GM19023 (cell line): Measurements from ENCODE around the gene RAD51B.
"Not testable (repeated sequence)": the region's sequence is repeated elsewhere in the genome, so short reads cannot be mapped to it uniquely, and the experiment has no call there.

ENCODE experiments used
- ATAC-seq: cut with Tn5 transposase; IDR thresholded peaks from one replicate; pipeline ENCODE4 v1.9.1; 2021; ENCODE audit warnings: mild to moderate bottlenecking, moderate library complexity; ENCODE audit not compliant: unreplicated experiment

The RAD51B gene

GRCh38 chr14:68016255-68016914, 196.8 kb downstream of the RAD51B start:
- no peak for ATAC-seq

GRCh38 chr14:68018598-68018997, 199.0 kb downstream of the RAD51B start:
- no peak for ATAC-seq

DNA sequence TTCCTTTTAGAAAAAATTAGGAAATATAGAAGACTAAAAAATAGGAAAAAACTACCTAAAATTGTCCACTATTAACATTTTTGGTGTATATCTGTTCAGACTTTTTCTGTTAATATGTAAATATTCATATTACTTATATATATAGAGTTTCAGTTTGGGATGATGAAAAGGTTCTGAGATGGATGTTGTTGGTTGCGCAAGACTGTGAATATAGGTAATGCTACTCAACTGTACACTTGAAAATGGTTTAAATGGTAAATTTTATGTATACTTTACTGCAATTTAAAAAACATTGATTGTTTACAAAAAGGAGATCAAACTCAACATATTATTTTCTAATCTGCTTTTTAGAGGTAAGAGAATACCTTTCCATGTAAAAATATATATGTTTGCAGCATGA, 200.9 kb downstream of the RAD51B start:
- no peak for ATAC-seq

DNA sequence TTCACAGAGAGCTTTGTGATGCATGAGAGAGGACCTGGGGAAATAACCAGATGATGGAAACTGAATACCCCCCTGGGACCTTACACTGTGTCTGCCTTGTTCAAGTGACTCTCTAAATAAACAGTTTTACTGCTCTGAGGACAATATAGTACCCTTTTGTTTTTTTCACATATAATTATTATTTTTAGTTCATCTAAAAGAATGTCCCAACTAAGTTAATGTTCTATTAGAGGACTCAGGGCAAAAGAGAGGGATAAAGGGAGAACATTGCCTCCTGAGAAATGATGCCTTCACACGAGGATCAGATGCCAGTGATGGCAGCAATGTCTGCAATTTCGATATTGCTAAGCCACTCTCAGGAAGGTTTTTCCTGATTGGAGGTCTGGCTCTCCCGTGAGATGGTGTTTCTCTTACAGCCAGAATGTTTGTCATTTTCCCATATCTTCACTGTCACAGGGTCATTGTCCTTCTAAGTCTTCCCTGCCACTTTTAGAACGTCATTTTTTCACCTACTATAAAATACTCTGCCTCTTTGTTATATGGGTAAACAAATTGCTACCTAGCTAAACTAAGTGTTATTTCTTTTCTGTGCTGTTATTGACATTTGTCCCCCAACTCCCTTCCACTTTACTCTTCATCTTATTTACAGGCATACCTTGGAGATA, 201.6 kb downstream of the RAD51B start:
- no peak for ATAC-seq

- no peak for ATAC-seq
Observed at GRCh38 chr14:68027276-68027675, 207.7 kb downstream of the RAD51B start.

- no peak for ATAC-seq
Observed at GRCh38 chr14:68028075-68028474, 208.5 kb downstream of the RAD51B start.

DNA sequence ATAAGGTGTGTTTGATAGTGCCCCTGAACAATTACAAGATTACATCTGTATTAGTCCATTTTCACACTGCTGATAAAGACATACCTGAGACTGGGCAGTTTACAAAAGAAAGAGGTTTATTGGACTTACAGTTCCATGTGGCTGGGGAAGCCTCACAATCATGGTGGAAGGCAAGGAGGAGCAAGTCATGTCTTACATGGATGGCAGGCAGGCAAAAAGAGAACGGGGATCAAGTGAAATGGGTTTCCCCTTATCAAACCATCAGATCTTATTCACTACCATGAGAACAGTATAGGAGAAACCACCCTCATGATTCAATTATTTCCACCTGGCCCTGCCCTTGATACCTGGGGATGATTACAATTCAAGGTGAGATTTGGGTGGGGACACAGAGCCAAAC, 211.4 kb downstream of the RAD51B start:
- ATAC-seq, result not testable (repeated sequence)

- no peak for ATAC-seq
Observed at GRCh38 chr14:68032154-68032553, 212.6 kb downstream of the RAD51B start.

GRCh38 chr14:68033336-68033932, 213.9 kb downstream of the RAD51B start:
- no peak for ATAC-seq

GRCh38 chr14:68034896-68035295, 215.3 kb downstream of the RAD51B start:
- ATAC-seq, result no peak

- no peak for ATAC-seq
Observed at GRCh38 chr14:68036202-68036601, 216.6 kb downstream of the RAD51B start.

DNA sequence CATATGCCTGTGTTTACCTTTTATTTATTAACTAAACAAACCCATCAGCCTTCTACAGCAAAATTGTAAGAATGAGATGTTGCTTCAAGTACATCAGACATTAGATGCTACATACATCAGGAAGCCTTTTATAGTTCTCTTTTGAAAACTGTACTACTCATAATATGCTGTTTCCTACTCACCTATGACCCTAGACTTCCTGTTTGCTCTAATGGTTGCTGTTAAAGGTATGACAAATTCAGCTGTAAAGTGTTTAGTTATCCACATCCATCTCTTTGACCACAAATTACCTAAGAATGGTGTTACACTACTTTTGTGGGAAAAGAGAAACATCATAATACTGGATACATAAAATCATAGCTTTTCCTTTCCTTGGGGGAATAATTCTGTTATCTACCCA, 220.0 kb downstream of the RAD51B start:
- no peak for ATAC-seq

DNA sequence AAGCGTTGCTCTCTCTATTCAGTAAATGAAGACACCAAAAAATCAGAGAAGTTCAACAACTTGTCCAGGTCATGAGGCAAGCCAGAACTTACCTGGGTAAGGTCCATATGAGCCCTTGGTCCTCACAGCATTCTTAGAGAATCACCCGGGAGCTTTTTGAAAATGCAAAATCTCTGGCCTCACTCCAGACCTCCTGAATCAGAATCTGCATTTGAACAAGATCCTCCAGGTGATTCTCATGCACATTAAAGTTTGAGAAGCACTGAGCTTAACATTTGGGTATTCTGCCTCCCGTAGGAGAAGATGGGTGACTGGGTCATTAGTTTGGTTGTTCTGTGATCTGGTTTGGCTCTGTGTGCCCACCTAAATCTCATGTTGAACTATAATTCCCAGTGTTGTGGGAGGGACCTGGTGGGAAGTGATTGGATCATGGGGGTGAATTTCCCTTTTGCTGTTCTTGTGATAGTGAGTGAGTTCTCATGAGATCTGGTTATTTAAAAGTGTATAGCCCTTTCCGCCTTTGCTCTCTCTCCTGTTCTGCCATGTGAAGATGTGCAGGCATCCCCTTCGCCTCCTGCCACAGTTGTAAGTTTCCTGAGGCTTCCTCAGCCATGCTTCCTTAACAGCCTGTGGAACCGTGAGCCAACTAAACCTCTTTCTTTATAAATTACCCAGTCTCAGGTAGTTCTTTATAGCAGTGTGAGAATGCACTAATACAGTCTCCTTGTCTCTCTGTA, 221.2 kb downstream of the RAD51B start:
- no peak for ATAC-seq

DNA sequence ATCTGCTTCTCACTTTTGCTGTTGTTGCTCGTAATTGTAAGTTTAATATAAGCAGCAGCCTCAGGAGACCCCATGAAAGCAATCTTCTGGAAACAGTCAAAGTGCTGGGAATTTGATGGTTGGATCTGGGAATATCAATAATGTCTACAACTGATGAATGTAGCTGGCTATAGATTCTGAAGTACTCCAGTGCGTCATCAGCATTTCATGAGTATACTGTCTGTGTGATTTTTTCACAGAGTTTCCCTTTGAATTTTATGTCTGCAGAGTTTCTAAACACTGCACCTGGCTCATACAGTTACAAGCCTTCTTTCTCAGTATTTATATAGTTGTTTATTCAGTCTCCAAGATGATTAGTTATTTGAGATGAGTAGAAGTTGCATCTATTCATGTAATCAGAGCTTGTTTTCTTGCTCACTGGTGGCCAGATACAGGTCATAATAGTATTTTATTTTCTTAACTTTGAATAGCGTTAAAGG, 222.3 kb downstream of the RAD51B start:
- no peak for ATAC-seq

- ATAC-seq, result no peak
Observed at GRCh38 chr14:68042586-68043210, 223.1 kb downstream of the RAD51B start.

GRCh38 chr14:68043752-68044151, 224.2 kb downstream of the RAD51B start:
- ATAC-seq, result no peak

DNA sequence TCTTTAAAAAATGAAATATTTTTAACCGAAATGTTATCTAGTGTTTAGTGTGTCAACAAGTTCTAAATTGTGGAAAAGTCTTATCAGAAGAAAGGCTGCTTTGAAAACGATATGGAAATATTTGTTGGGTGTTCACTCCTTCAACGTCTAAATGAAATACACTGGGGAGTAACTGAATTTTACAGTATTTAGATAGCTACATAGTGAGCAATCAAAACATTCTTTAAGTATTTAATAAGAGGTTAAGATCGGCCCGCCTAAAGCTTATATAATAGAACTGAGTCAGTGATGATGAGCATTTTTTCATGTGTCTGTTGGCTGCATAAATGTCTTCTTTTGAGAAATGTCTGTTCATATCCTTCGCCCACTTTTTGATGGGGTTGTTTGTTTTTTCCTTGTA, 228.3 kb downstream of the RAD51B start:
- no peak for ATAC-seq

DNA sequence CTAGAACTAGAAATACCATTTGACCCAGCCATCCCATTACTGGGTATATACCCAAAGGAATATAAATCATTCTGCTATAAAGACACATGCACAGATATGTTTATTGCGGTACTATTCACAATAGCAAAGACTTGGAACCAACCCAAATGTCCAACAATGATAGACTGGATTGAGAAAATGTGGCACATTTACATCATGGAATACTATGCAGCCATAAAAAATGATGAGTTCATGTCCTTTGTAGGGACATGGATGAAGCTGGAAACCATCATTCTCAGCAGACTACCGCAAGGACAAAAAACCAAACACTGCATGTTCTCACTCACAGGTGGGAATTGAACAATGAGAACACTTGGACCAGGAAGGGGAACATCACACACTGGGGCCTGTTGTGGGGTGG, 229.2 kb downstream of the RAD51B start:
- not testable (repeated sequence) for ATAC-seq

DNA sequence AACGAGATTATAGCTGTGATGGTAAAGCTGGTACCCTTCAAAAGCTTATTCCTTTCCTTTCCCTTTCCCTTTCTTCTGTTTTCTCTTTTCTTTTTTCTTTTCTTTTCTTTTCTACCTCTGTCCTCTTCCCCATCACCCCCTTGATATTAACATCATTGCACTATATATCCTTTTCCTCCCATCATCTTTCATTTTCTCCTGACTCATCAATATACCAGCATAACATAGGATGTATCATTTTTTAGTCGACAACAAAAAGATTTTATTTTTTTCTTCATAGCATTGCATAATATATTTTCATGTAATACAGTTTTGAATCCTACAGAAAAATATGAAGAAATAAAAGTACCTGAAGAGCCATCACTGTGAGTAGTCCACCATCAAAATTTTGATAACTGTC, 230.6 kb downstream of the RAD51B start:
- no peak for ATAC-seq

GRCh38 chr14:68051146-68051545, 231.6 kb downstream of the RAD51B start:
- ATAC-seq, result no peak

GRCh38 chr14:68060198-68060597, 240.6 kb downstream of the RAD51B start:
- ATAC-seq, result no peak
